HCT116 (cell line): Measurements from ENCODE around the gene NTSR1. TPM values are rescaled to one million over a fixed set of nuclear protein-coding genes. Genes with fewer than 3 reads are reported as not detected.

Experiments used
- ATAC-seq: fragments of 200-7000 bp; cut with Tn5 transposase; 2 replicates; pipeline ENCODE4 v1.9.1; 2020; ENCODE audit warnings: mild to moderate bottlenecking, moderate library complexity
- BruUV-seq: library from RNA; stranded (reverse); fragments of 400-500 nt; replicated peaks from 2 replicates; lab custom pipeline; 2021; lab: Mats Ljungman, UMichigan
- CTCF ChIA-PET: fragments of 300-600 bp; sonication (Branson Sonifier 250); formaldehyde crosslinking; loops from one replicate; lab custom pipeline; 2021; ENCODE audit warnings: antibody characterized with exemption; lab: Charles Lee
- POLR2A ChIA-PET: fragments of 300-600, 350-600 bp; sonication (Branson Sonifier 250); formaldehyde crosslinking; loops from one replicate; lab custom pipeline; 2021; ENCODE audit warnings: antibody characterized with exemption; lab: Charles Lee
- RAD21 ChIA-PET, 2 experiments: fragments of 300-600 bp; sonication (Branson Sonifier 250); formaldehyde crosslinking; loops; one replicate each; lab custom pipeline; 2023; ENCODE audit warnings: low total read pairs in 2 of 2; ENCODE audit not compliant: uncharacterized antibody in 2 of 2, unreplicated experiment in 2 of 2, low non-redundant PET in 1 of 2; lab: Charles Lee
- DNase-seq: peaks from one replicate; pipeline ENCODE4 v3.0.0-alpha.2; 2010; ENCODE audit warnings: low read depth, low spot score
- H2AFZ ChIP-seq: fragments of 200-600 bp; shearing (Covaris generic), sonication (generic); 2 replicates; pipeline ENCODE4 v1.6.1; 2017; ENCODE audit warnings: low read depth, mixed run types, mixed read lengths, antibody characterized with exemption, low read length; ENCODE audit not compliant: poor library complexity, severe bottlenecking
- H3K27ac ChIP-seq: 2 replicates; pipeline ENCODE4 v1.5.1; 2012; ENCODE audit warnings: low read depth, low read length
- H3K27me3 ChIP-seq: fragments of 200-600 bp; sonication (generic); 2 replicates; pipeline ENCODE4 v1.6.1; 2016; ENCODE audit warnings: mixed run types, low read length, mixed read lengths; ENCODE audit not compliant: insufficient read depth
- H3K36me3 ChIP-seq, 2 experiments: fragments of 200-500 bp in 1 of 2; fragments of 200-600 bp in 1 of 2; sonication (Bioruptor generic) in 1 of 2; sonication (generic) in 1 of 2; 2 replicates each; pipeline versions ENCODE4 v1.5.1 to v1.6.1; 2014 to 2016; ENCODE audit warnings: low read length in 2 of 2, inconsistent platforms in 1 of 2, mixed read lengths in 1 of 2, mixed run types in 1 of 2; ENCODE audit not compliant: insufficient read depth in 2 of 2, control insufficient read depth in 1 of 2
- H3K4me1 ChIP-seq, 2 experiments: fragments of 200-600 bp in 1 of 2; sonication (generic) in 1 of 2; 2 replicates each; pipeline versions ENCODE4 v1.5.1 to v1.6.1; 2012 to 2017; ENCODE audit warnings: low read length in 2 of 2, inconsistent platforms in 1 of 2, mild to moderate bottlenecking in 1 of 2, mixed read lengths in 1 of 2, mixed run types in 1 of 2, moderate library complexity in 1 of 2; ENCODE audit not compliant: insufficient read depth in 2 of 2, control insufficient read depth in 1 of 2
- H3K4me2 ChIP-seq: fragments of 200-600 bp; sonication (generic); 2 replicates; pipeline ENCODE4 v1.6.1; 2017; ENCODE audit warnings: mixed run types, low read length, mixed read lengths
- H3K4me3 ChIP-seq, 2 experiments: fragments of 200-600 bp in 1 of 2; sonication (generic) in 1 of 2; replicated peaks in 1 of 2; 2 replicates each; pipeline ENCODE4 v1.5.1; 2011 to 2016; ENCODE audit warnings: low read length in 2 of 2, control low read depth in 1 of 2, low read depth in 1 of 2, mild to moderate bottlenecking in 1 of 2, mixed read lengths in 1 of 2, mixed run types in 1 of 2
- H3K79me2 ChIP-seq: fragments of 200-600 bp; sonication (generic); 2 replicates; pipeline ENCODE4 v1.6.1; 2017; ENCODE audit warnings: mild to moderate bottlenecking, mixed run types, low read length, moderate library complexity, mixed read lengths; ENCODE audit not compliant: insufficient read depth
- H3K9ac ChIP-seq: fragments of 200-600 bp; sonication (generic); 2 replicates; pipeline ENCODE4 v1.6.1; 2016; ENCODE audit warnings: low read length, mixed read lengths
- H3K9me2 ChIP-seq: fragments of 200-600 bp; sonication (generic), shearing (Covaris generic); 2 replicates; pipeline ENCODE4 v1.6.1; 2017; ENCODE audit warnings: mixed run types, mild to moderate bottlenecking, moderate library complexity; ENCODE audit not compliant: insufficient read depth
- H3K9me3 ChIP-seq, 2 experiments: fragments of 200-500 bp in 1 of 2; fragments of 200-600 bp in 1 of 2; sonication (Bioruptor generic) in 1 of 2; sonication (generic) in 1 of 2; 2 replicates each; pipeline ENCODE4 v1.6.1; 2014 to 2017; ENCODE audit warnings: low read length in 2 of 2, mixed read lengths in 2 of 2, inconsistent platforms in 1 of 2, low read depth in 1 of 2, mild to moderate bottlenecking in 1 of 2, mixed run types in 1 of 2, moderate library complexity in 1 of 2; ENCODE audit not compliant: control insufficient read depth in 1 of 2, insufficient read depth in 1 of 2
- H4K20me1 ChIP-seq: fragments of 200-600 bp; sonication (generic), shearing (Covaris generic); 2 replicates; pipeline ENCODE4 v1.6.1; 2017; ENCODE audit warnings: mixed run types, mild to moderate bottlenecking, moderate library complexity; ENCODE audit not compliant: insufficient read depth
- ATF3 ChIP-seq: IDR thresholded peaks from 2 replicates; pipeline ENCODE4 v1.6.1; 2012
- CEBPB ChIP-seq: IDR thresholded peaks from 2 replicates; pipeline ENCODE4 v1.6.1; 2012; ENCODE audit warnings: low read depth
- EGR1 ChIP-seq: IDR thresholded peaks from 2 replicates; pipeline ENCODE4 v1.6.1; 2012; ENCODE audit warnings: low read depth
- ELF1 ChIP-seq: IDR thresholded peaks from 2 replicates; pipeline ENCODE4 v1.6.1; 2012; ENCODE audit warnings: low read depth, borderline replicate concordance
- EZH2 ChIP-seq: fragments of 200-600 bp; sonication (generic); IDR thresholded peaks from 2 replicates; pipeline ENCODE4 v1.6.1; 2017; ENCODE audit warnings: antibody characterized with exemption, mixed run types
- EZH2phosphoT487 ChIP-seq: fragments of 200-600 bp; IDR thresholded peaks from 2 replicates; pipeline ENCODE4 v1.6.1; 2018; ENCODE audit warnings: antibody characterized with exemption, borderline replicate concordance
- FOSL1 ChIP-seq: IDR thresholded peaks from 2 replicates; pipeline ENCODE4 v1.6.1; 2012; ENCODE audit warnings: low read depth
- JUND ChIP-seq: IDR thresholded peaks from 2 replicates; pipeline ENCODE4 v1.6.1; 2012
- MAX ChIP-seq: IDR thresholded peaks from 2 replicates; pipeline ENCODE4 v1.6.1; 2012
- POLR2A ChIP-seq: IDR thresholded peaks from 2 replicates; pipeline ENCODE4 v1.7.0; 2011; ENCODE audit warnings: borderline replicate concordance; ENCODE audit not compliant: insufficient read depth, insufficient read length; ENCODE audit errors: extremely low read depth
- RAD21 ChIP-seq: IDR thresholded peaks from 2 replicates; pipeline ENCODE4 v1.6.1; 2012; ENCODE audit warnings: low read depth, mild to moderate bottlenecking
- REST ChIP-seq: IDR thresholded peaks from 2 replicates; pipeline ENCODE4 v1.6.1; 2012; ENCODE audit warnings: low read depth
- SIN3A ChIP-seq: IDR thresholded peaks from 2 replicates; pipeline ENCODE4 v1.6.1; 2012; ENCODE audit warnings: low read depth
- SRF ChIP-seq: IDR thresholded peaks from 2 replicates; pipeline ENCODE4 v1.6.1; 2012; ENCODE audit warnings: low read depth
- TCF7L2 ChIP-seq: IDR thresholded peaks from 2 replicates; pipeline ENCODE4 v1.7.0; 2011; ENCODE audit warnings: borderline replicate concordance, inconsistent platforms; ENCODE audit not compliant: insufficient read depth, insufficient read length; ENCODE audit errors: extremely low read depth
- ZBTB33 ChIP-seq: IDR thresholded peaks from 2 replicates; pipeline ENCODE4 v1.6.1; 2011; ENCODE audit warnings: mild to moderate bottlenecking, low read length, moderate library complexity; ENCODE audit not compliant: insufficient replicate concordance; ENCODE audit errors: extremely low read depth
- ZNF274 ChIP-seq: fragments of 200-500 bp; sonication (Bioruptor generic); IDR thresholded peaks from 2 replicates; pipeline ENCODE4 v1.6.1; 2014; ENCODE audit warnings: mild to moderate bottlenecking, low read depth, low read length, inconsistent platforms
- intact Hi-C: fragments of 100-400 bp; cut with micrococcal nuclease; formaldehyde crosslinking; loops from 2 replicates; pipeline ENCODE4 v1.10.0; 2022
- total RNA-seq: library from RNA; stranded (reverse); gene quantifications from one replicate; pipeline ENCODE4 v1.2.1, GENCODE V29; 2021; ENCODE audit not compliant: unreplicated experiment

The NTSR1 gene
- total RNA-seq, 1 experiment from 2014 or later: 187 TPM

- H3K4me1 ChIP-seq: peaks cover 61 to 78% of the 10 kb centered on the region in 2 experiments
- POLR2A ChIA-PET: interaction anchor here (0.6 to 2.8 kb wide), 7 partner anchors 9 to 84 kb away, joined by 3 to 14 read pairs (median 4); no protein-coding TSS in a partner anchor
These were observed 1.2 kb upstream of the NTSR1 start for GRCh38 chr20:62707276-62707920.

More at GRCh38 chr20:62707276-62707920, 1.2 kb upstream of the NTSR1 start:
- no peak for TF ChIP-seq EZH2
- TF ChIP-seq ELF1: no peak
- TF ChIP-seq RAD21: no peak
- TF ChIP-seq POLR2A: no peak
- no peak for TF ChIP-seq FOSL1
- TF ChIP-seq SRF: no peak
- no peak for TF ChIP-seq ATF3
- TF ChIP-seq REST: no peak
- TF ChIP-seq ZBTB33: no peak
- no peak for TF ChIP-seq EZH2phosphoT487
- no peak for TF ChIP-seq MAX
- TF ChIP-seq ZNF274: no peak
- TF ChIP-seq CEBPB: no peak
- TF ChIP-seq TCF7L2: no peak
- no peak for TF ChIP-seq SIN3A
- TF ChIP-seq JUND: no peak
- TF ChIP-seq EGR1: no peak
- no peak overlapping the region for H2AFZ ChIP-seq
- H3K27ac ChIP-seq: peak overlapping the region; percentile 100
- H4K20me1 ChIP-seq: peaks cover 7% of the 10 kb centered on the region; the same call in 1 of the 2 replicates
- peaks cover 0 to 26% of the 10 kb centered on the region in 2 experiments; a peak in 2 of 4 replicates for H3K36me3 ChIP-seq
- peak overlapping the region; percentile 1 to 96; a peak in 1 of 4 replicates for H3K4me3 ChIP-seq
- intact Hi-C loops: no loop called here
- ChIA-PET RAD21 (interaction anchor here (0.7 to 1.8 kb wide), 4 partner anchors 28 to 84 kb away, joined by 4 to 7 read pairs (median 5); no protein-coding TSS in a partner anchor), CTCF (interaction anchor here (0.7 to 1.1 kb wide), 3 partner anchors 10 to 87 kb away, joined by 3 read pairs; no protein-coding TSS in a partner anchor)
- no peaks in the 10 kb centered on the region for H3K9me2 ChIP-seq
- ATAC-seq: no peak; the same call in 1 of the 2 replicates
- peaks cover 63% of the 10 kb centered on the region for H3K79me2 ChIP-seq
- no peaks in the 10 kb centered on the region for H3K9me3 ChIP-seq
- no TSS peak for BruUV-seq
- DNase-seq: no peak
- no peaks in the 10 kb centered on the region for H3K27me3 ChIP-seq
- peak overlapping the region; percentile 91 for H3K9ac ChIP-seq
- H3K4me2 ChIP-seq: peak overlapping the region; percentile 98
